HG03378 (cell line): ENCODE measurements around the gene HHATL.
"Not testable (repeated sequence)": the region's sequence is repeated elsewhere in the genome, so short reads cannot be mapped to it uniquely, and the experiment has no call there.

ENCODE experiments used
- ATAC-seq: cut with Tn5 transposase; IDR thresholded peaks from one replicate; pipeline ENCODE4 v1.9.1; 2021; ENCODE audit warnings: mild to moderate bottlenecking, moderate library complexity; ENCODE audit not compliant: unreplicated experiment

Gene HHATL

DNA sequence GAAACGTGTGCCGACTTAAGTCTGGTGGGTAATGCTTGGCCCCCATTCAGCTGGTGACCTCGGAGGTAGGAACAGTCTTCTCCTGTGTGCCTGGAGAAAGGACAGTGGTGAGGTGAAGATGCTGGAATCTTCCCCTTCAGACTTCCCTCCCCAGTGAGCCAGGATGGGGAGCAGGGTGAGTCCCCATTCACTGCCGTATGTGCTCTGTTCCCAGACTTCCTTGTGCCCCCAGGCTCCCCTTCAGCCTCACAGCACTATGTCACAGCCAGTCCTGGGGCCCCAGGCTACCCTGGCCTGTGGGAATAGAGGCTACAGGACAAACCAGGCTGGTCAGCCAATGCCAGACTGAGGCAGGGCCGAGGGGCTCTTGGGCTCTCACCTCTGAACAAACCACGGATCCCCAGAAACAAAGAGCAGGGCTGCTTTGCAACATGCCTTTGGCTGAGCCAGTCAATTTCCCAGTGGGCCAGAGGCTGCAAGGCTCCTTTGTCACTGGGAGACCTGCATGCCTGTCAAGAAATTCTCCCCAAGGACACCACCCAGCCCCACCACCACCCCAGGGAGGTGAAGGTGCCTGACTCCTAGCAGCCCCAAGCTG, 31.8 kb upstream of the HHATL start:
- no peak for ATAC-seq

GRCh38 chr3:42733501-42734262, 31.1 kb upstream of the HHATL start:
- no peak for ATAC-seq

GRCh38 chr3:42732829-42733459, 30.3 kb upstream of the HHATL start:
- no peak for ATAC-seq

GRCh38 chr3:42732196-42732828, 29.7 kb upstream of the HHATL start:
- ATAC-seq, result no peak

GRCh38 chr3:42731476-42732195, 29.0 kb upstream of the HHATL start:
- ATAC-seq, result no peak

- no peak for ATAC-seq
Observed at GRCh38 chr3:42730706-42731420, 28.3 kb upstream of the HHATL start.

DNA sequence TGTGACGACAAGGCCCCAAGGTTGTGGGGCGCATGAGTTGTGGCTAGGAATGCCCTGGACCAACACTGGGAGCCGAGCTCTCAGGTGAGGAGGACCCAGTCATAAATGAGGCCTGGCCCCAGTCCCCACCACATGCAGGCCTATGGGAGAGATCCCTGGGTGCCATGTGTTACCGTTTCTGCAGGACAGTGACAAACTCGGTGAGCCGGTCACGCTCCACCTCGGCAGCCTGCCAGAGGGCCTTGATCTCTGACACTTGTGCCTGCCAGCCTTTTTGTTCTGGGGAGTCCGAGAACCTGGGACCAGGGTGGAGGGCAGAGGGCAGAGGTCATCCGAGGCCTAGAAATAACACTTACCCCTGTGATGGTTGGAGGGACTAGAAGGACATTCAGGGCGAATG, 27.7 kb upstream of the HHATL start:
- no peak for ATAC-seq

DNA sequence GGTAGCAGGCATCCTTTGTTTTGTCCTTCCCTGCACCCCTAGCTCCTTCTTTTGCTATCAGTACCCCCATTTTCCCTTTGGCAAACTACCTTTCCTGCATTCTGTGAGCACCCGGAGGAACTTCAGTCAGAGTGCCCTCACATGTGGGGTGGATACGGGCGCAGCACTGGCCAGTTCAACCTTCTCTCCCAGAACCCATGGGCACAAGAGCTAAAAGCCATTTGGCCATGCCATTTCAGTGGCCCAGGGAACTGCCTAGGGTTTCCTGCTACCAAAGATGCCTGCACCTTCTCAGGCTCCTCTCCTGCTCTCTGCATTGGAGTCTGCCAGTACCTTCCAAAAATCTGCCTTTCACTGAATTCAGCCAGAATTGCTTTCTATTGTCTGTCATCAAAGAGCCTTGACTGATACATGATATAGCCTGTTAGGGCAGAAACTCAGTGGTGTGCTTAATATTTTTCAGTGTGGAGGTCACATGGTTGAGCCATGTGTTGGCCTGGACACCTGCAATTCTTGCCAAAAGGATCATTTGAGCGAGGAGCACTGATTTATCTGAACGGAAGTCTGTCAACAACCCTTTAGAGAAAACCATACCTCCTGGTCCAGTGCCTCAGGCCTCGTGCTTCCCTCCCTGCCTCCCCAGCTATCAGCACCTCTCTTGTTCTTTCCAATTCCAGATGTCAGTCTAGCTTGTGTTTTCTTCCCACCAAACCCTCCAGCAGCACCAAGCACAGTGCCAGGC, 27.0 kb upstream of the HHATL start:
- ATAC-seq, result no peak

- no peak for ATAC-seq
Observed at GRCh38 chr3:42728668-42729364, 26.2 kb upstream of the HHATL start.

DNA sequence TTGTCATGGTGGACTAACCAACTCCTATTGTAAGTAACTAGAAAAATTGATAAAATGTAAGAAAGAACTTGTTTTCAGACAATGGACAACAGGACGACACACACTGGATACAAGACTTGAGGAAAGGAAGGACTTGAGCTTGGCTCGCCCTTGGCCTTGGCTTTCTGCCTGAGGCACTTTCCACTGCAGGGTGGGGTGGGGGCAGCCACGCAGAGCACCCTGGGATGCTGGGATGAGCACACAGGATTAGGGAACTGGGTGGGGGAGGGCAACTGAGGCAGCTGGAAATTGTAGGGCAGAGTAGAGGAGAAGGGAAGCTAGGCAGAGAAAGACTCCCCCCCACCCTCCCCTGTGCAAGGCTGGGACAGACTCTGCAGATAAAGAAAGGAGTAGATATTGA, 25.5 kb upstream of the HHATL start:
- no peak for ATAC-seq

DNA sequence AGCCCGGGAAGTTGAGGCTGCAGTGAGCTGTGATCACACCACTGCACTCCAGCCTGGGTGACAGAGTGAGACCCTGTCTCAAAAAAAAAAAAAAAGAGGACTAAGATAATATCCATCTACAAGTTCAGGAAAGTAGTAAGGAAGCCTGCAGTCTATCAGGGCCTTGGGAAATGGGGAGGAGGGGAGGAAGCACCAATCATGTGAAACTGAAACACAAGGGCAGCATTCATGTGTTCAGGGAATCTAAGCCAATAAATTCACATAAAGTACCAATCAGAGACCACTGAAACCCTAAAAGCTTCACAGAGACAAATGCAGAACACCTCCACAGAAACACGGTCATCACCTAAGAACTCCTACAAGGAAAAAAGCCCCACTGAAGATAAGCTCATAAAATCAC, 22.9 kb upstream of the HHATL start:
- ATAC-seq, result no peak

- ATAC-seq, result no peak
Observed at GRCh38 chr3:42723219-42723618, 20.6 kb upstream of the HHATL start.

GRCh38 chr3:42722442-42722841, 19.8 kb upstream of the HHATL start:
- not testable (repeated sequence) for ATAC-seq

GRCh38 chr3:42721690-42722089, 19.1 kb upstream of the HHATL start:
- ATAC-seq, result no peak

GRCh38 chr3:42720126-42720525, 17.5 kb upstream of the HHATL start:
- ATAC-seq, result no peak

DNA sequence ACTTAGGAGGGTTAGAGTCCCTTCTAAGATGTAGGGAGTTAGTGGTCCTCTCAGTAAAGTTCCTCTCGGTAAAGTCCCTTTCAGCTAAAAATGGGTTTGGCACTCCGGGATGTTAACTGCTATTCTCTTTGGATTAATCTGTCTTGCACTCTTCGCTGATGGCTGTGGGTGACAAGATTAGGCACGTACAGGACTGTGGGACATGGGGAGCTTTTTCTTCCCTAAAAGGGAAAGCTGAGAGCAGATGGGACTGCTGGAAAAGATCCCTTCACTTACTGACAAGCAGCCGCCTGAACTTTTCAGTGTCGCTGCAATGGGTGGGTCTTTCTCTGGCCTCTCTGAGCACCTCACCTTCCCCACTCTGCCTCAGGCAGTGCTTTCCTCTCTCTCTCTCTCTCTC, 16.4 kb upstream of the HHATL start:
- no peak for ATAC-seq

DNA sequence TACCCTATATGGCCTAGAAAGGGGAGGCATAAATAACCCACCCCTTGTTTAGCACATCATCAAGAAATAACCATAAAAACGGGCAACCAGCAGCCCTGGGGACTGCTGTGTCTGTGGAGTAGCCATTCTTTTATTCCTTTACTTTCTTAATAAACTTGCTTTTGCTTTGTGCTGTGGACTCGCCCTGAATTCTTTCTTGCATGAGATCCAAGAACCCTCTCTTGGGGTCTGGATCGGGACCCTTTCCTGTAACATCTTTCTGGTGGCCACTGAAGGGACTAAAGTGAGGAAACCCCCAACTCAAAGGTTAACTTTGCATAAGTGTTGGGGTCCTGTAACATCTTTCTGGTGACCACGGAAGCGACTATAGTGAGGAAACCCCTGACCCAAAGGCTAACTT, 15.7 kb upstream of the HHATL start:
- ATAC-seq, result no peak

- no peak for ATAC-seq
Observed at GRCh38 chr3:42717306-42717705, 14.7 kb upstream of the HHATL start.

GRCh38 chr3:42714171-42714852, 11.7 kb upstream of the HHATL start:
- ATAC-seq, result no peak
